Uterus (tissue), 2 donors: ENCODE results near the gene TMC2.

Experiments
- POLR2A ChIP-seq, 2 donors: fragments of 450-650 bp; IDR thresholded peaks; one replicate each; pipeline ENCODE4 v1.6.1; 2016; ENCODE audit warnings: antibody characterized with exemption in 2 of 2, mild to moderate bottlenecking in 1 of 2, moderate library complexity in 1 of 2
- TF ChIP-seq, protein P1 (sequence below), 4 experiments: fragments of 200-600 bp in 2 of 4; fragments of 450-650 bp in 2 of 4; sonication (generic) in 2 of 4; IDR thresholded peaks; one replicate each; pipeline ENCODE4 v1.5.1; 2016 to 2019; ENCODE audit warnings: antibody characterized with exemption in 4 of 4, mild to moderate bottlenecking in 2 of 4, moderate library complexity in 1 of 4

GRCh38 chr20:2508631-2509467 lies 27.5 kb upstream of the TMC2 start, which contains the start of gene ZNF343:
- peak in 1 of 2 donors; percentile 54 for TF ChIP-seq POLR2A (IDR thresholded peaks at IDR 0.05)
- TF ChIP-seq, protein P1, sequence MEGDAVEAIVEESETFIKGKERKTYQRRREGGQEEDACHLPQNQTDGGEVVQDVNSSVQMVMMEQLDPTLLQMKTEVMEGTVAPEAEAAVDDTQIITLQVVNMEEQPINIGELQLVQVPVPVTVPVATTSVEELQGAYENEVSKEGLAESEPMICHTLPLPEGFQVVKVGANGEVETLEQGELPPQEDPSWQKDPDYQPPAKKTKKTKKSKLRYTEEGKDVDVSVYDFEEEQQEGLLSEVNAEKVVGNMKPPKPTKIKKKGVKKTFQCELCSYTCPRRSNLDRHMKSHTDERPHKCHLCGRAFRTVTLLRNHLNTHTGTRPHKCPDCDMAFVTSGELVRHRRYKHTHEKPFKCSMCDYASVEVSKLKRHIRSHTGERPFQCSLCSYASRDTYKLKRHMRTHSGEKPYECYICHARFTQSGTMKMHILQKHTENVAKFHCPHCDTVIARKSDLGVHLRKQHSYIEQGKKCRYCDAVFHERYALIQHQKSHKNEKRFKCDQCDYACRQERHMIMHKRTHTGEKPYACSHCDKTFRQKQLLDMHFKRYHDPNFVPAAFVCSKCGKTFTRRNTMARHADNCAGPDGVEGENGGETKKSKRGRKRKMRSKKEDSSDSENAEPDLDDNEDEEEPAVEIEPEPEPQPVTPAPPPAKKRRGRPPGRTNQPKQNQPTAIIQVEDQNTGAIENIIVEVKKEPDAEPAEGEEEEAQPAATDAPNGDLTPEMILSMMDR (IDR thresholded peaks at IDR 0.05), result no peak
